GM12873 (cell line): ENCODE measurements around the gene REM2.
A peak's percentile ranks its signal among the peaks of the same experiment; 100 is the strongest.

Source experiments
- CTCF ChIP-seq: IDR thresholded peaks from 2 replicates; pipeline ENCODE4 v1.5.1; 2012; ENCODE audit warnings: low read depth, mild to moderate bottlenecking, moderate library complexity, low read length, control low read depth; ENCODE audit not compliant: insufficient read depth; ENCODE audit errors: missing control alignments

REM2 gene

GRCh38 chr14:22865424-22866405 lies 17.3 kb upstream of the REM2 start:
- peak; percentile 46 for TF ChIP-seq CTCF

- no peak for TF ChIP-seq CTCF
Observed at GRCh38 chr14:22866874-22867273, 16.1 kb upstream of the REM2 start.

- no peak for TF ChIP-seq CTCF
Observed at GRCh38 chr14:22870811-22871223, 12.2 kb upstream of the REM2 start.

GRCh38 chr14:22871224-22872032 lies 11.6 kb upstream of the REM2 start, which contains the start of gene LRP10:
Gene LRP10, plus strand, starts transcription at chr14:22871740. Its CDS starts 564 bp downstream, at chr14:22872304.
- TF ChIP-seq CTCF: no peak

- TF ChIP-seq CTCF: peak; percentile 92
Observed at GRCh38 chr14:22872033-22872832, 10.8 kb upstream of the REM2 start.

GRCh38 chr14:22872833-22873520 lies 10.0 kb upstream of the REM2 start:
- TF ChIP-seq CTCF: no peak
